Measurements from ENCODE around the gene GRM5. TPM values are rescaled to one million over a fixed set of nuclear protein-coding genes. Genes with fewer than 3 reads are reported as not detected.
A peak's percentile ranks its signal among the peaks of the same experiment; 100 is the strongest.

The GRM5 gene
- total RNA-seq, 1 donor from 2014 or later, result not detected

GRCh38 chr11:88543902-88544655, 521.7 kb downstream of the GRM5 start:
- DNase-seq (ENCODE audit: low spot score), result peak; percentile 87
- no peaks in the 10 kb centered on the region for H4K20me1 ChIP-seq (ENCODE audit: low read depth)
- no peaks in the 10 kb centered on the region for H3K4me1 ChIP-seq
- no peaks in the 10 kb centered on the region for H3F3A ChIP-seq (ENCODE audit: low read depth)
- Mint-ChIP-seq H3K4me3 (no peak overlapping the region), H3K27ac (no peak overlapping the region), H3K4me1 (peaks cover 3% of the 10 kb centered on the region), H3K27me3 (ENCODE audit: insufficient read depth, low read depth) (peaks cover 3% of the 10 kb centered on the region), H3K36me3 (no peaks in the 10 kb centered on the region), H3K9me3 (no peaks in the 10 kb centered on the region)
- H3K9me3 ChIP-seq (ENCODE audit: low read depth), result no peaks in the 10 kb centered on the region
- no peak overlapping the region for H3K9ac ChIP-seq
- H3K79me2 ChIP-seq (ENCODE audit: low read depth), result no peaks in the 10 kb centered on the region
- no peak overlapping the region for H3K27ac ChIP-seq
- H3K4me2 ChIP-seq, result no peak overlapping the region
- TF ChIP-seq CTCF (IDR thresholded peaks at IDR 0.05) (peak; percentile 95), EZH2phosphoT487 (IDR thresholded peaks at IDR 0.05) (no peak)
- no peak overlapping the region for H3K4me3 ChIP-seq
- H3K27me3 ChIP-seq, result no peaks in the 10 kb centered on the region
- H2AFZ ChIP-seq (replicated peaks), result peak overlapping the region; percentile 91
- H3K36me3 ChIP-seq, result no peaks in the 10 kb centered on the region

DNA sequence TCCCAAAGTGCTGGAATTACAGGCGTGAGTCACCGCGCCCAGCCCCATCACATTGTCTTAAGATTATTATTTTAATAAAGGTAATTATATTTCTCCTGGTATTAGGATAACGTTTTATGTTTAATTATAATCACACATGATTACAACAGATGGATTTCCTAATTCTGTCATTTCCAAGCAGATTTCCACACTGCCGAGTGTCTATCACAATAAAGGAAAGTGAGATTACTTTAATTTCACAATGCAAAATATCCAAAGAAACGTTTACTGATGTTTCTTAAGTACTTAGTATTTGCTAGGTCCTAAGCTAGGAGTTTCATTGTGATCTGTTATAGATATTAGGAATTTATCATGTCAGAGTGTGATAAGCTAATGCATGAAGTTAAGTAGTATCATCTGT, 524.8 kb downstream of the GRM5 start:
- H3K9ac ChIP-seq, result no peak overlapping the region
- DNase-seq (ENCODE audit: low spot score), result no peak
- no peaks in the 10 kb centered on the region for H3K79me2 ChIP-seq (ENCODE audit: low read depth)
- H4K20me1 ChIP-seq (ENCODE audit: low read depth), result no peaks in the 10 kb centered on the region
- H3K27ac Mint-ChIP-seq, result no peak overlapping the region
- no peak overlapping the region for H3K4me3 ChIP-seq
- H3K36me3 ChIP-seq, result no peaks in the 10 kb centered on the region
- no peaks in the 10 kb centered on the region for H3K4me1 ChIP-seq
- no peaks in the 10 kb centered on the region for H3K9me3 Mint-ChIP-seq
- H2AFZ ChIP-seq (replicated peaks), result no peak overlapping the region
- no peak for TF ChIP-seq EZH2 (IDR thresholded peaks at IDR 0.05)
- no peak for TF ChIP-seq EZH2phosphoT487 (IDR thresholded peaks at IDR 0.05)
- no peak for TF ChIP-seq CTCF (IDR thresholded peaks at IDR 0.05)
- peaks cover 3% of the 10 kb centered on the region for H3K4me1 Mint-ChIP-seq
- no peak overlapping the region for H3K4me2 ChIP-seq
- H3K36me3 Mint-ChIP-seq, result no peaks in the 10 kb centered on the region
- H3K4me3 Mint-ChIP-seq, result no peak overlapping the region
- no peak overlapping the region for H3K27ac ChIP-seq
- H3K9me3 ChIP-seq (ENCODE audit: low read depth), result no peaks in the 10 kb centered on the region
- peaks cover 3% of the 10 kb centered on the region for H3K27me3 Mint-ChIP-seq (ENCODE audit: insufficient read depth, low read depth)
- H3K27me3 ChIP-seq, result no peaks in the 10 kb centered on the region
- no peaks in the 10 kb centered on the region for H3F3A ChIP-seq (ENCODE audit: low read depth)

GRCh38 chr11:88538098-88538497, 527.7 kb downstream of the GRM5 start:
- H3K9ac ChIP-seq, result no peak overlapping the region
- no peak overlapping the region for H3K4me3 Mint-ChIP-seq
- H3K27ac ChIP-seq, result no peak overlapping the region
- DNase-seq (ENCODE audit: low spot score), result no peak
- H4K20me1 ChIP-seq (ENCODE audit: low read depth), result no peaks in the 10 kb centered on the region
- H3K9me3 ChIP-seq (ENCODE audit: low read depth), result no peaks in the 10 kb centered on the region
- no peaks in the 10 kb centered on the region for H3K36me3 Mint-ChIP-seq
- no peaks in the 10 kb centered on the region for H3K4me1 Mint-ChIP-seq
- no peaks in the 10 kb centered on the region for H3K4me1 ChIP-seq
- H3K27ac Mint-ChIP-seq, result no peak overlapping the region
- no peaks in the 10 kb centered on the region for H3K9me3 Mint-ChIP-seq
- H3K4me3 ChIP-seq, result no peak overlapping the region
- no peaks in the 10 kb centered on the region for H3F3A ChIP-seq (ENCODE audit: low read depth)
- no peak for TF ChIP-seq CTCF (IDR thresholded peaks at IDR 0.05)
- no peak overlapping the region for H2AFZ ChIP-seq (replicated peaks)
- H3K27me3 Mint-ChIP-seq (ENCODE audit: insufficient read depth, low read depth), result no peaks in the 10 kb centered on the region
- no peak overlapping the region for H3K4me2 ChIP-seq
- no peaks in the 10 kb centered on the region for H3K79me2 ChIP-seq (ENCODE audit: low read depth)
- H3K36me3 ChIP-seq, result no peaks in the 10 kb centered on the region
- no peaks in the 10 kb centered on the region for H3K27me3 ChIP-seq

Data from neural progenitor cell (in vitro differentiated cells).